ENCODE measurements around the gene HAP1.

HAP1 gene

DNA sequence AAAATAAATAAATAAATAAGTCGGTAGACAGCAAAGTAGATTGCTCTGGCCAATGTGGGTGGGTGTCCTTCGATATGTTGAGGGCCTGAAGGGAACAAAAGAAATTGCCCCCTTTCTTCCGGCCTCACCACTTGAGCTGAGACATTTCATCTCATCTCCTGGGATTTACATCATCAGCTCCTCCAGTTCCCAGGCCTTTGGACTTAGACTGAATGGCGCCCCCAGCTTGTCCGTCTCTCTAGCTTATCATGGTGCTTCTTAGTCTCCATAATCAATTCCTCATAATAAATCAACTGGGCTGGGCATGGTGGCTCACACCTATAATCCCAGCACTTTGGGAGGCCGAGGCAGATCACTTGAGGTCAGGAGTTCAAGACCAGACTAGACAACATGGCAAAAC is 13.8 kb upstream of the HAP1 start:
- TF ChIP-seq, protein P1, sequence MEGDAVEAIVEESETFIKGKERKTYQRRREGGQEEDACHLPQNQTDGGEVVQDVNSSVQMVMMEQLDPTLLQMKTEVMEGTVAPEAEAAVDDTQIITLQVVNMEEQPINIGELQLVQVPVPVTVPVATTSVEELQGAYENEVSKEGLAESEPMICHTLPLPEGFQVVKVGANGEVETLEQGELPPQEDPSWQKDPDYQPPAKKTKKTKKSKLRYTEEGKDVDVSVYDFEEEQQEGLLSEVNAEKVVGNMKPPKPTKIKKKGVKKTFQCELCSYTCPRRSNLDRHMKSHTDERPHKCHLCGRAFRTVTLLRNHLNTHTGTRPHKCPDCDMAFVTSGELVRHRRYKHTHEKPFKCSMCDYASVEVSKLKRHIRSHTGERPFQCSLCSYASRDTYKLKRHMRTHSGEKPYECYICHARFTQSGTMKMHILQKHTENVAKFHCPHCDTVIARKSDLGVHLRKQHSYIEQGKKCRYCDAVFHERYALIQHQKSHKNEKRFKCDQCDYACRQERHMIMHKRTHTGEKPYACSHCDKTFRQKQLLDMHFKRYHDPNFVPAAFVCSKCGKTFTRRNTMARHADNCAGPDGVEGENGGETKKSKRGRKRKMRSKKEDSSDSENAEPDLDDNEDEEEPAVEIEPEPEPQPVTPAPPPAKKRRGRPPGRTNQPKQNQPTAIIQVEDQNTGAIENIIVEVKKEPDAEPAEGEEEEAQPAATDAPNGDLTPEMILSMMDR (IDR thresholded peaks at IDR 0.05; ENCODE audit: low read depth, low read length, missing control alignments): no peak

DNA sequence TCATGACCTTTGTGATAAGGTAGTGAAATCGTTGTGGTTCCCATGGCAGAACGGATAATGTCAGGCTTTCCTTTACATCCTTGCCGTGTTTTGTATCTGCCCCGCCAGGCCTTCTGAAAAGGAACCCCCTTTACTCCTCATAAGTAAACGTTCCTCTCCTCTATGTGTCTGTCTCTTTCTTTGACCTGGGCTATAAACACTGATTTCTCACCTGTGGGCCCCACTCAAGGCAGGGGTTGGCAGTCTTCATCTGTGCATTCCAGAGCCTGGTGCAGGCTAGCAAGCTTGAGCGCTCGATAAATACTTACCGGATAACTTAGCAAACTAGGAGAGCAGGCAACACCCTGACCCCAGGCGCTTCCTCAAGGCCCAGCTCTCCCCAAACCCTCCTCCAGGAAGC is 7.3 kb upstream of the HAP1 start:
- no peak for DNase-seq (ENCODE audit: extremely low read depth, low read depth)
- TF ChIP-seq, protein P1 (IDR thresholded peaks at IDR 0.05; ENCODE audit: low read depth, low read length, missing control alignments): no peak
- H3K4me3 ChIP-seq (replicated peaks; ENCODE audit: low read depth, low read length): no peak overlapping the region

More for the DNA sequence above, 13.8 kb upstream of the HAP1 start:
- H3K4me3 ChIP-seq (replicated peaks; ENCODE audit: low read depth, low read length): no peak overlapping the region
- no peak for DNase-seq (ENCODE audit: extremely low read depth, low read depth)

DNA sequence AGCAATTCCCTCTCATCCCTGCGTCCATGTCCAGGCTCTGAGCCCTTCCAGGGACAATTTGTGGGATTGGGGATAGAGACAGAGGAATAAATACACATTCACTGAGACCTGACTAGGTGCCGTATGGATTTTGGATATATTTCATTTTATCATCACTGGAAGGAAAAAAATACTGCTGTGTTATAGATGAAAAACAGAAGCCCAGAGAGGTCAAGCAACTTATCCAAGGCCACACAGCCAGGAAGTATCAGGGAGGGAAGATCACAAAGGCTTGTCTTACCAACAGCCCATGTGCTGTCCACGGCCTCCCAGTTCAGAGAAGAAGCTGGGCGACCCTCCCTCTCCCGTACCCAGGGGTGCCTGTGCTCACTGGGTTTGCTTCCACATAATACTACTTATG is 6.1 kb upstream of the HAP1 start:
- no peak for DNase-seq (ENCODE audit: extremely low read depth, low read depth)
- TF ChIP-seq, protein P1 (IDR thresholded peaks at IDR 0.05; ENCODE audit: low read depth, low read length, missing control alignments): no peak
- no peak overlapping the region for H3K4me3 ChIP-seq (replicated peaks; ENCODE audit: low read depth, low read length)

DNA sequence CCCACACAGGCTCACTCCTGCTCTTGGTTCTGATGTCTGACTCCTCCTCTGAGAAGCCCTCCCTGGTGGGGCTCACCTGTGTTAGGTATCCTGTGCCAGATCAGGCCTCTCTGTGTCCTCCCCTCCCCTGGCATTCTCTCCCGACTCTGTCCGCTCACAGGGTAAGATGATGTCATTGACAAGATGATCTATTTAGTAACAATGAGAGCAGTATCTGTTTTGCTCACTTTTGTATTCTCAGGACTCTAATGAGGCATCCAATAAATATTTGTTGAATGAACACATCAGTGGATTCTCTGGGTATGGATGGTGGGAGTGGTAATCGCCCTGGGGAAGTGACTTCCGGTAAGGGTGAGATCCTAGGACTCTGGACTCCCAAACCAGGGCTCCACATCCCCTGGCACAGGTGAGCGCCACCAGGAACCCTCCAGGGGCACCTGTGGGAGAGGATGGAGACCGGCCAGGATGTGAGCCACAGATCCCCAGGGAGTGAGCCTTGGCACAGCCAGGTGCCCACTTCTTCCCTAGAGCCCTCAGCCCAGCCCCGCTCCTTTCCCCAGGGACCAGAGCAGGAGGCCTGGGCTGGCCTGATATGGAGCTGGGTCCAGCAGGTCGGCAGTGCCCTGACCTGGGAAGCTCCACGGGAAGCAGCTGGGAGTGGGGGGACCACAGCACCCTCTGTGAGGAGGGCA is 5.4 kb upstream of the HAP1 start:
- DNase-seq (ENCODE audit: extremely low read depth, low read depth): no peak
- TF ChIP-seq, protein P1 (IDR thresholded peaks at IDR 0.05; ENCODE audit: low read depth, low read length, missing control alignments): no peak
- H3K4me3 ChIP-seq (replicated peaks; ENCODE audit: low read depth, low read length): no peak overlapping the region

DNA sequence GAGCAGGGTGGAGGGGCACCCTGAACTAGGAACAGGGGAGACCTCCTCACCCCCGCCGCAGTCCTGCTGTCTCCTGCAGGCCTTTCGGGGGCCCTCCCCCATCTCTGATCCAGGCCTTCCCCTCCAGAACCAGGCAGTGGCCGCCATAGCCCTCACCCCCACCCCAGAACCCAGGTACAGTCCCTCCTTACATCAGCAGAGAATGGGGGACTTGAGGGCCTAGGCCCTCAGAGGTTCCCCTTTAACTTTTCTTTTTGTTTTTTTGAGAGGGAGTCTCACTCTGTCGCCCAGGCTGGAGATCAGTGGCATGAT is 4.3 kb upstream of the HAP1 start:
- DNase-seq (ENCODE audit: extremely low read depth, low read depth): no peak
- TF ChIP-seq, protein P1 (IDR thresholded peaks at IDR 0.05; ENCODE audit: low read depth, low read length, missing control alignments): no peak
- H3K4me3 ChIP-seq (replicated peaks; ENCODE audit: low read depth, low read length): no peak overlapping the region

DNA sequence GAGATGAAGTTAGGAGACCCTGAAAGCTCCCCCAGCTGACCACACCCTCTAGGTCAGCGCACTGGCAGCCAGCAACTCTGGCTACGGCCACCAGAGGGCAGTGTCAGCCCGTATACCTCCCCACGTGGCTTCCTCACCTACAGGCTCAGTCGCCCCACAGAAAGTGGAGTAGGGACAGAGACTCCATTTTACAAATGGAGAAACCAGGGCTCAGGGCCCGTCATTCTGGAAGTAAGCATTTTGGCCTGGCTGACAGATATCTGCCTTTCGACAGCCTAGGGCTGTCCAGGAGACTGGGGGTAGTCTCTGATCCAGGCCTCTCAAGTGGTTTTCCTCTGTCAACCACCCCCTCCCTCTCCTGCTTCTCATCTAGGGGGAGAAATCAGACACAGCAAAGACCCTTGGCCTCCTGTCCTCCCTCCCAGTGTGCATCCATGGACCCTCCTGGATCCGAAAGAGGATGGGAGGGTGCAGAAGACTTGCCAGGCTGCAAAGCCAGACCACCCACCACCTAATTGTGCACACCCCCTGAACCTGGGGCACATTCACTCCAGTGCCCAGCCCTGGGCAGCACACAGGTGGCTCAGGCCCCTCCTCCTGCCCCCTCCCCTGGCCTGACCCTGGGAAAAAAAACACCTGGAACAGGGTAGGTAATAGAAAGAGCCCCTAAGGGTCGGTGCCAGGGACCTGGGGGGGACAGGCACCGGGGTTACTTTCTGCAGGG is 3.8 kb upstream of the HAP1 start:
- DNase-seq (ENCODE audit: extremely low read depth, low read depth): peak; percentile 73
- no peak overlapping the region for H3K4me3 ChIP-seq (replicated peaks; ENCODE audit: low read depth, low read length)
- TF ChIP-seq, protein P1 (IDR thresholded peaks at IDR 0.05; ENCODE audit: low read depth, low read length, missing control alignments): peak; percentile 97

All from HFF-Myc (cell line).